ENCODE data around the gene ATXN2.
"Not testable (repeated sequence)": the region's sequence is repeated elsewhere in the genome, so short reads cannot be mapped to it uniquely, and the experiment has no call there.

ATXN2 gene

DNA sequence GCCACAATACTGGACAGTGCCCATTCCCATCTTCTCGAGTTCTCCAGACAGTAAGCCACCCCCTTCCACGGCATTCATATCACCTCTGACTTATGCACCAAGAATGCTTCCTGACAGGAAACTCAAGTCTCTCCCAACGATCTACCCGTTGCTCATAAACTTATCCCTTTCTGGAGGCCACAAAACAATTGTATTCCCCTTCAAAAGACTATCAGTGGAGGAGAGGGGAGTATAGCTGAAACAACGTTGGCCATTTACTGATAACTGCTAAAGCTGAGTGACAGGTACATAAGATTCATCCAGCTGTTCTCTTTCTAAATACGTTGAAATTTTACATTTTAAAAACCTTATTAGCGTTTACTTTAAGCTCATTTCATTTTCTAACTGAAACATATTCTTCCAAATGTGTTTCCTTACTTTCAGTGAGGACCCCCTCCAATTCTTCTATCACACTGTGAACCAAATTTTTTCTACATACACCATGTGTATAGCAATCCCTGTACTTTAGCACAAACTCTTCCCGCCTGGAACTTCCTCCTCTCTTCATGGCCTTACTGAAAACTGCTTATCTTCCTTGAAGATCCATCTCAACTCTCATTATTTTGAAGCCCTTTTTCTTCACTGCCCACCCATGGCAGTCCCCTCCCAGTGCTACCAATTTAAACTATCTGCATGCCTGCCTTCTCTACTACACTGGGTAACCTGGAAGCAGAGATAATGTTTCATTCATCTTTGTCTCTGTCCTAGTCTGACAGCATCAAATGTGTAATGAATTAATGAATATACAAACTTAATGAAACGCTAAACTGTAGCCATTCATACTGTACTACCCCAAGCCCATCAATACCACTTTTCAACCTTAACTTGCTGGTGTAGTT is 28.8 kb downstream of the ATXN2 start:
- DNase-seq: no peak

DNA sequence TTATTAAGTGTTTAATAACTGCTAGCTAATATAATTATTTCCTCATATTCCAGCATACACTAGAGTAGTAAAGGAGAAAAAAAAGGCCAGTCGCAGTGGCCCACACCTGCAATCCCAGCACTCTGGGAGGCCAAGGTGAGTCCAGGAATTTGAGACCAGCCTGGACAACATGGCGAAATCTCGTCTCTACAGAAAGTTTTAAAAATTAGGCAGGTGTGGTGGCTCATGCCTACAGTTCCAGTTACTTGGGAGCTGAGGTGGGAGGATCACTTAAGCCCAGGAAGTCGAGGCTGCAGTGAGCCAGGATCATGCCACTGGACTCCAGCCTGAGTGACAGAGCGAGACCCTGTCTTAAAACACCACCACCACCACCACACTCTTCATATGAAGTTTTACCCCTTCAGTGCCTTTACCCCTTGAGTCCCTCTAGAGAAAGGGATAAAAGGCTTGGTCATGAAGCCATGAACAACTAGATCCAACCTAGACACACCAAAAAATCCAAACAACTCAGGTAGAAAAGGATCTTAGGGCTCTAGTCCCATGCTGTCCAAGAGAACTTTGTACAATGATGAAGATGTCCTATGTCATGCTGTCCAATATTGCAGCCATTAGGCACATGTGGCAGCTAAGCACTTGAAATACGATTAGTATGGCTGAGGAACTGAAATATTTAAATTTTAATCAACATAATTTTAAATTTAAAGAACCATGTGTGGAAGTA is 29.6 kb downstream of the ATXN2 start:
- DNase-seq: no peak

DNA sequence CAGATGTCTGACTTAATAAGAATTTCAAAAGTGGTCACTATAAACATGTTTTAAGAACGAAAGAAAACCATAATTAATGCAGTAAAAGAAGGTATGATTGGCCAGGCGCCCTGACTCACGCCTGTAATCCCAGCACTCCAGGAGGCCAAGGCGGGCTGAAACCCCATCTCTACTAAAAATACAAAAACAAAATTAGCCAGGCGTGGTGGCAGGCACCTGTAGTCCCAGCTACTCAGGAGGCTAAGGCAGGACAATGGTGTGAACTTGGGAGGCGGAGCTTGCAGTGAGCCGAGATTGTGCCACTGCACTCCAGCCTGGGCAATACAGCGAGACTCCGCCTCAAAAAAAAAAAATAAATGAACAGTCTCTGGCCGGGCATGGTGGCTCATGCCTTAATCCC is 38.3 kb downstream of the ATXN2 start:
- not testable (repeated sequence) for DNase-seq

DNA sequence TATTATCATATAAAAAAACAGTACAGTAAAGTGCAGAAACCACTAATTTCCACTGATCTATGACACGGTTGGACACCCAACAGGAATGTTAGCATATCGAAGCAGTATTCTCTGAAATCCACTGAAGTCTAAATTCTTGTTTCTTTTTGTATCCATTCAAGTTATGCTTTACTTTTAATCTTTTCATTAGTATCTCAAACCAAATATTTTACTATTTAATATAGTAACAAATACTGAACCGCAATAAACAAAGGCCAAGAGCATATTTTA is 41.1 kb downstream of the ATXN2 start:
- no peak for DNase-seq

DNA sequence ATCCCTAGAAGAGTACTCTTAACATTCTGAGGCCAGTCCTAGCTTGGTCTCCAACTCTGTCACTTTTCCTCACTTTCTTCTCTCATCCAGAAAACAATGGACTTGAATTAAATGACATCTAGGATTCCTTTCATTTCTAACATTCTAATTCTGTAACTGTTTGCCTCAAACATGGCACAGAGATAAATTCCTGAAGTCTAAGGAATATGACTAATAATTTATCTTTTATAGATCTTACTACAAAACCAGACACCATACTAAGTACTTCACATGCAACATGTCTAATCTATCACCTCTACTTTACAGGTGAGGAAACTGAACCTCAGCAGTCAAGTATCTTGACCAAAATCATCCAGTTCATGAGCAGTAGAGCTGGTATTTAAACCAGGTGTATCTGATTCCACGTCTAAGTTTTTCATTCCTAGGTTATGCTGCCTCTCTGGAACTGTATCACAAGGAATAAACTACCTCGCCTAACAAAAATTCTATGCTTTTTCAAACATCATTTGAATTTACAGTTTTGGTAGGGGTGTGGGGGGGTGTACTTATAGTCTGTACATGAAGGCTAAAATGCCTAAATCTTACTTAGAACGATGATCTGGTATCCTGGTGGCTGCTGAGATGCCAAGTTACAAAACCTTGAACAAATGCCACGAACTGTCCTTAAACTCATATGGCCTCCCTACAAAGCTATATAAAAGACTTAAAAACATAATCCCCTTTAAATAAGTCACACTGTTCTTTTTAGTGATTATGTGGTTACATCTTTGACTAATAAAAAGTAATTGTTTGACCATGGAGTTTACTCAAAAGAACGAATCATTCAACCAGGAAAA is 41.6 kb downstream of the ATXN2 start:
- DNase-seq: no peak

DNA sequence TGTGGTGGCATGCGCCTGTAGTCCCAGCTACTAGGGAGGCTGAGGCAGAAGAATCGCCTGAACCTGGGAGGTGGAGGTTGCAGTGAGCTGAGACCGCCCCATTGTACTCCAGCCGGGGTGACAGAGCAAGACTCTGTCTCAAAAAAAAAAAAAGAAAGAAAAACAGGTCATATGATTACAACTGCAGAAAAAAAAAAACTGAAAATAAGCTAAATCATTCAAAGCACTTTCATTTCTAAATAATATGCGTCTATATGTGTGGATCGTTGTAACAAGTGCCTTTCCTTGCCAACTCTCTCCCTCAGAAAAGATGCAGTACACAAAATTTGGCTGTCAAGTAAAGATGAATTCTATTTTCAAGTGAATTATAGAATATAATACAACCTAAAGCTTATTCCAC is 42.4 kb downstream of the ATXN2 start:
- DNase-seq: no peak

DNA sequence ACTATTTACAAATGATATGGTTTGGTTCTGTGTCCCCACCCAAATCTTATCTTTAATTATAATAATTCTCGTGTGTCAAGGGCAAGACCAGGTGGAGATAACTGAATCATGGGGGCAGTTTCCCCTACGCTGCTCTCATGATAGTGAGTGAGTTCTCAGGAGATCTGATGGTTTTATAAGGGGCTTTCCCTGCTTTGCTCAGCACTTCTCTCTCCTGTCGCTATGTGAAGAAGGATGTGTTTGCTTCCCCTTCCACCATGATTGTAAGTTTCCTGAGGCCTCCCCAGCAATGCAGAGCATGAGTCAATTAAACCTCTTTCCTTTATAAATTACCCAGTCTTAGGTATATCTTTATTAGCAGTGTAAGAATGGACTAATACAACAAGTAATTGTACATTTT is 43.8 kb downstream of the ATXN2 start:
- not testable (repeated sequence) for DNase-seq

DNA sequence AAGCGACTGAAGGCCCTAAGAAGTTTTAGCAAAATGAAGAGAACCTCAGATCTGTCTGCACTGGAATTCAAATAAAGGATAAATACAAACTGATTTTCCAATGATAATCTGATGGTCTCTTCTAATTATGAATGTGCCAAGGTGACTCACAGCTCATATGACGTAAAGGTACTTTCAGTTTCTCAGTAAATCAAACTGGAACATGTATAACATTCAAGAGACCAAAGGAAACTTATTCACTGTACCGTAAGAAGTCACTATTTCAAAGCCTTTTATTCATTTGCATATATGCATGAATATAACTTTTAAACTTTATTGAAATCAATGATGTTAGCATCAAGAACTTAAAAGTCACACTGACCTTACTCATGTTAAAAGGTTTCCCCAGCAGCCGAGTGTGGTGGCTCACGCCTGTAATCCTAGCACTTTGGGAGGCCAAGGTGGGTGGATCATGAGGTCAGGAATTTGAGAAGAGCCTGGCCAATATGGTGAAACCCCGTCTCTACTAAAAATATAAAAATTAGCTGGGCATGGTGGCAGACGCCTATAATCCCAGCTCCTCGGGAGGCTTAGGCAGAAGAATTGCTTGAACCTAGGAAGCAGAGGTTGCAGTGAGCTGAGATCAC is 52.2 kb downstream of the ATXN2 start:
- DNase-seq: peak in 1 of 5 donors; percentile 69

DNA sequence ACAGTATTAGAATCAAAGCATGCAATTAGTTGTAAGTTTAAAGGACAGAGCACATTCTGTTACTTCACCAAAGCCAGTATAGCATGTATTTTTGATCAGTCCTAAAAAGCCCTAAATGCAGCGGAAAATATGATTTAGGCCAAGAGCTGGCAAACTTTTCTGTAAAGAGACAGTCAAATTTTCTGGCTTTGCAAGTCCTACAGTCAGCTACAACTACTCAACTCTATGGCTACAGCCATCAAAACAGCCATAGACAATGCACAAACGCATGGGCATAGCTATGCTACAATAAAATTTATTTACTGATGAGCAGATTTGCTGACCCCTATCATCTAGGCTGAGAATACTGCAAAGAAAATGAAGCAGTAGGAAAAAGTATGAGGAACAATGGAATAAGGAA is 52.9 kb downstream of the ATXN2 start:
- DNase-seq: no peak

DNA sequence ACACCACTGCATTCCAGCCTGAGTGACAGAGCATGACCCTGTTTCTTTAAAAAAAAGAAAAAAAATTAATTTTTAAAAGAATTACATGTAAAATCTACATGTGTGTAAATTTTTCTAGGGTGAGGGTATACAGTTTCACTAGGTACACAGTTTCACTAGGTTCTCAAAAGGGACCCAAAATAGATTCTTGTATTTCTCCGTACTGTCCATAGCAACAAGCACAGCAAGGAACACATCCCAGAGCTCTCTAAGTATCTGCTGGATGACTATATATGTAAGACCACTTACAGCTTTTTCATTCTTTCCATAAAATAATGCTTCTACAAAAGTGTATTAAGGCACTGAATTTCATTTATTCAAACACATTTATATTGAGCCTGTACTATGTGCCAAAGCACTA is 55.1 kb downstream of the ATXN2 start:
- DNase-seq: no peak

DNA sequence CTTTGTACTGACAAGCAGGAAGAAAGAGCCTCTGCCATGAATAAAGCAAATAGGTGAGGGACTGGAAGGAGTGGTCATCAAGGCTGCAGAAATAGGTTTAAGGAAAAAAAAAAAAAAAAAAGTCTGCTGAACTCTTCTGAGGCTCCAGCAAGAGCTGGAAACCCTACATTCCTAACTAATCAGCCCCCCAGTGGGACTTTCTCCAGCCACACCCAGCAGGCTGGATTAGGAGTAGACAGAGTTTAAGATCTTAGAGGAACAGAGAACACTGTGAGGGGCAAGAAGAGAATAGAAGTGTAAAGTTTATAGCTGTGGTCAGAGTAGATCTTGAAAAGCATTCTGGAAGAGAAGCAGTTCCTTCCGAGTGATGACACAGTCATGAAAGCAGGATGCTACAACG is 66.4 kb downstream of the ATXN2 start:
- no peak for DNase-seq

DNA sequence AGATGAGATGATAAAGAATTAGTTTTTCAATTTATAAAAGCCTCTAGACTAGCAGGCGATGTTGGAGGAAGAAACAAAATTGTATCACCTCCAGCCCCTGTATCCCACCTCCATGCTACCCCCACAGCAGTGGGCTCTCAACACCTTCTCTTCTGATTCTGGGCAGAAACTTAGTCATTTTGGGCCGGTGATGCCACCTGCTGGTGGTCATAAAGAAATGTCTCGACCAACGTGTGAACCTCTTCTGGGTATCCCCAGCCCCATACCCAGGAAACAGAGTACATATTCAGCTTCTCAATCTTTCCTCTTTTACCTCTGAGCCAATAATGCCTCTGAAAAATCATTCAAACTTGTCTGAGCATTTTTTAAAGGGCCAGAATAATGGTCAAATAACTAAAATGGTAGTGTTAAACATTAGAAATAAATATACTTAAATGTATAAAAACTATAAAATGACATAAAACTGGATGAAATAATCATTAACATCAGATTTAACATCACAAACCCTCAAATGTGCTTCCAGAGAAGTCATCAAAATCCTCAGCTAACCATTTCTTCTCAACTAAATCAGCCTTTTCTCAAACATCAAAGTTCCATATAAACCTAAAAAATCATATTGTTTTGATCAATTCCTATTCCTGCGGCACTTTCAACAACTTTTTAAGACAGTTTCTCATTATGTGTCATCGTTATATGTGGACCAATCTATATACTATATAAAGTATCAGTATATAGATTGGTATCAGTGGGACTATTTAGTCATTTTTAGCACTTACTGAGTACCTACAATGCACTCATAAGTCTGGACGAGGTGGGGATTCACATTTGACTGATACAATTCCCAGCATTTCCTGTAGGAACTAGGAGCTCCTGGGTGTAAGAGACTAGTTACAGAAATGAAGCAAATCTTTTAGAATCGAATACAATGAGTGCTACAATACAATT is 69.4 kb downstream of the ATXN2 start:
- peak; percentile 9 to 67 (median 43) for DNase-seq

DNA sequence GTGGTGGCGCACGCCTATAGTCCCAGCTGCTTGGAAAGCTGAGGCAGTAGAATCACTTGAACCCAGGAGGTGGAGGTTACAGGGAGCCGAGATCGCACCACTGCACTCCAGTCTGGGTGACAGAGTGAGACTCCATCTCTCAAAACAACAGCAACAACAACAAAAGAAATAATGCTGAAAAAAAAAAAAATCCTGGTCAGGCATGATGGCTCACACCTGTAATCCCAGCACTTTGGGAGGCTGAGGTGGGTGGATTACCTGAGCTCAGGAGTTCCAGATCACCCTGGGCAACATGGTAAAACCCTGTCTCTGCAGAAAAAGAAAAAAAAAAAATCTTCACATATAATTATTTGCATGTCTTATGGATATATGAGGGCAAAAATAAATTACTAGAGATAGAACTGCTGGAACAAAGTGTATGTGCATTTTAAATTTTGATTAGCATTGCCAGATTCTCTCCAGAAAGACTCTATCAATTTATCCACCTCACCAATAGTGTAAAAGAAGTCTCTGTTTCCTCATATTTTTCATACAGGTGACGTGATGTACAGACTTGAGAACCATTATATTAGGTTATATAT is 75.4 kb downstream of the ATXN2 start:
- DNase-seq: no peak

DNA sequence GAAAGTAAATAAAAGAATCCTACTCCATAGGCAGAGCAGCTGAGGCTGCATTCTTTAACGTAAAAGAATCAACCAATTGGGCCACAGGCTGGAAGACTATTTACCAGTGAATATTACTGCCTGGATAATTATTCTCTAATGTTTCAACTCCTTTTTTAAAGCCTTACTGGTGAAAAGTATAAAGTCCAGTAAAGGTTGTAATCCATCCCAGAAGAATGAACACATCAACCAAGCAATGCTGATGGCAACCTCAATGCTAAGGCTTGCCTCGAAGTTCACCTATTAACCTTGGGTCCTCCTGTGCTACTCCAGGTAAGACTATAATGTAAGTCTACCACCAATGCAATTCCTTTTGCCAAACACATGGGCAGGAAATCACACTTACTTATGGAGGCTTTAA is 77.3 kb downstream of the ATXN2 start:
- no peak for DNase-seq

DNA sequence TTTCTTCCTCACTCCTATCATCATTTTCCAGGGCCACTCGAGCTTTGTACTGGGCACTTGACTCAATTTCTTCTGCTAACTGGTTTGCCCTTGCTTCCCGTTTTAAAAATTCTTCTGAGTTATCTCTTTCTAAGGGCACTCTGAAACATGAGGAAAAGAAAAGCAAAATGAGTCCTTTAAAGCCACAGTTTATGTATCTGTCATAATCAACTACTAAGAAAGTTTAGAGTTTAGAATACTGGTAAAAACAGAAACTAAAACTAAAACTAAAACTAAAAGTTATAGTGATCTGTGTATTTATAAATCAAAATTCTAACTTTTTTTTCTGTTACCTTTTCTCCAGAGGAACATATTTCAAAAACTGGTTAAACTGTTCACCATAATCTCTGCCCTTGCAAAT is 79.2 kb downstream of the ATXN2 start:
- no peak for DNase-seq

DNA sequence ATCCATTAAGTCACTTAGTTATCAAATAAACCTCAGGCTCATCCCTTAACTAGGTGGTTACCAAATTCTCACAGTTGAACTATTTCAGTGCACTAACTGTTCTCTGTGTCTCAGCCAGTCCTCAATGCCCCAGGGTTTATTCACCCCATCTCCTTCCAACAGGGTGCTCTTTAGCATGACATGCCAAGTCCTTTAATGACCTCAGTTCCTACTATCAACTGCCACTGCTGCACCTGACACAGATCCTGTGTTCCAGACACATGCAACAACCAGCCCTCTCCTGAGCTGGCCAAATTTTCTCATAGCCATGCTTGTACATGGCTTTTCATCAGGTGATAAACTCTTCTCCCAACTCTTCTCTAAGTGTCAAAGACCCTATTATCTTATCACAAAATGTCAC is 80.0 kb downstream of the ATXN2 start:
- no peak for DNase-seq

DNA sequence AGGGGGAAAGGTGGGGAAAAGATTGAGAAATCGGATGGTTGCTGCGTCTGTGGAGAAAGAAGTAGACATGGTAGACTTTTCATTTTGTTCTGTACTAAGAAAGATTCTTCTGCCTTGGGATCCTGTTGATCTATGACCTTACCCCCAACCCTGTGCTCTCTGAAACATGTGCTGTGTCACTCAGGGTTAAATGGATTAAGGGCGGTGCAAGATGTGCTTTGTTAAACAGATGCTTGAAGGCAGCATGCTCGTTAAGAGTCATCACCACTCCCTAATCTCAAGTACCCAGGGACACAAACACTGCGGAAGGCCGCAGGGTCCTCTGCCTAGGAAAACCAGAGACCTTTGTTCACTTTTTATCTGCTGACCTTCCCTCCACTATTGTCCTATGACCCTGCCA is 91.4 kb downstream of the ATXN2 start:
- not testable (repeated sequence) for DNase-seq

DNA sequence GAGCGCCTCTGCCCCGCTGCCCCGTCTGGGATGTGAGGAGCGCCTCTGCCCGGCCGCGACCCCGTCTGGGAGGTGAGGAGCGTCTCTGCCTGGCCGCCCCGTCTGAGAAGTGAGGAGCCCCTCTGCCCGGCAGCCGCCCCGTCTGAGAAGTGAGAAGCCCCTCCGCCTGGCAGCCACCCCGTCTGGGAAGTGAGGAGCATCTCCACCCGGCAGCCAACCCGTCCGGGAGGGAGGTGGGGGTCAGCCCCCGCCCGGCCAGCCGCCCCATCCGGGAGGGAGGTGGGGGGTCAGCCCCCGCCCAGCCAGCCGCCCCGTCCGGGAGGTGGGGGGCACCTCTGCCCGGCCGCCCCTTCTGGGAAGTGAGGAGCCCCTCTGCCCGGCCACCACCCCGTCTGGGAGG is 91.9 kb downstream of the ATXN2 start:
- not testable (repeated sequence) for DNase-seq

DNA sequence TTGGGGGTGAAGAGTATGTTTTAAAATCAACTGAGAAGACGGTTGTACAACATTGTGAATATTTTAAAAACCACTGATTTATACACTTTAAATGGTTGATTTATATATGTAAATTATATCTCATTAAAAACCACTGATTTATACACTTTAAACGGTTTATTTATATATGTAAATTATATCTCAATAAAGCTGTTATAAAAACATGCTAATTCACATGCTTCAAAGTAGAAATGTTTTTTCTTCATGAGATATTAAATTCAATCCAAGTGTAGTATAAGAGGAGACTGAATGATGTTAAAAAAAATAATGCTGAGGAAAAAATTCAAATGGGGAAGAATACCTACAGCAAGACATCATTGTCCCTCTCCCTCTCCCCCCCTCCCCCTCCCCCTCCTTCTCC is 92.9 kb downstream of the ATXN2 start:
- DNase-seq: no peak

DNA sequence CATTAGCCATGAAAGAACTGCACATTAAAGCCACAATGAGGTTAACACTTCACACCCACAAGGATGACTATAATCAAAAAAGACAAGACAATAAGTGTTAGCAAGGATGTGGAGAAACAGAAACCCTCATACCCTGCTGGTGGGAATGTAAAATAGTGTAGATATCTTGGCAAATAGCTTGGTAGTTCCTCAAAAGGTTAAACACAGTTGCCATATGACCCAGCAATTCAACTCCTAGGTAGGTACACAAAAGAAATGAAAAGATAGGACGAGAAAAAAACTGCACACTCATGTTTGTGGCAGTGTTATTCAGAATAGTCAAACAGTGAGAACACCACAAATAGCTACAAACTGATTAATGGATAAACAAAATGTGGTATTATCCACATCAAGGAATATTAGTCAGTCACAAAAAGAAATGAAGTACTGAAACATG is 93.5 kb downstream of the ATXN2 start:
- DNase-seq: peak in 1 of 5 donors; percentile 23

DNA sequence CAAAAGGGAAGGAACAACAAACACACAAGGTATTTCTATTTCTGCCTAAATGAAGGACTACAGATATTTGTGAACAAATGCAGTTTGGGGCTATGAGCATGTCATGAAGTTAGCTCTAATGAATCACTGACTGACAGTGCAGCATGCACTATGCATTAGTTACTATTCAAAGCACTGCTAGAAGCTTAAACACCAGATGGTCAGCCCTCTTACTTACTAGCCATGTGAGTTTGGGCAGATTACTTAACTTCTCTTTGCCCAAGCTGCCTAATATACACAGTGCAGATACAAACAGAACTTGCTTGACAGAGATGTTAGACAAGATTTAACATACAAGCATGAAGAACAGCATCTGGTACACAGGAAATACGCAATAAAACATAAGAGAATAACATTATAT is 96.0 kb downstream of the ATXN2 start:
- DNase-seq: no peak

DNA sequence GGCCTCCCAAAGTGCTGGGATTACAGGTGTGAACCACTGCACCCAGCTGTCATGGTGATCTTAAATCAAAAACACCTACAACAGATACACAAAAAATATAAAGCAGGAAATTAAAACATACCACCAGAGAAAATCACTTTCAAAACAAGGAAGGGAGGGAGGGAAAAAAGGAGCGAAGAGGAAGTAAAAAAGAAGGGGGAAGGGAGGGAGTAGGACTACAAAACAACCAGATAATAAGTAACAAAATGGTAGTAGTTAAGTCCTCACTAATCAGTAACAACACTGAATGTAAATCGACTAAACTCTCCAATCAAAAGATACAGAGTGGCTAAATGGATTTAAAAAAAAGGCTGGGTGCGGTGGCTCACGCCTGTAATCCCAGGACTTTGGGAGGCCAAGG is 104.4 kb downstream of the ATXN2 start:
- DNase-seq: no peak
